ENCODE data around the gene ASB15.

DNA sequence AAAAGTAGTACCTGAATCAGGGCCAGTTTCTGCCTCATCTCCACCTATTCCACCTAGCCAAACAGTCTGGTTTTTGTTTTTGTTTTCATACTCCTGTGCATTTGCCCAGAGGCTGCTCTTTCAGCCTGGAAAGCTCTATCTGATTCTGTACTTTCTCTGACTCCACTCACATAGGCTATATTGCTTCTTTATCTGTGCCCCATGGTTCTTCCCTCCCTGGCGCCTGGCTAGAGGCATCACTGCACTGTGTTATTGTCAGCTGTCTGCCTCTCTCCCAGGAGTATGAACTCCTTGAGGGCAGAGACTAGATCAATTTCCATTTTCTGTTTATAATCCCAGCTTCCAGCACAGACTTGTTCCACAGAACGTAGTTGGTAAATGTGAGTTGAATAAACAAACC lies 49.0 kb downstream of the ASB15 start:
- TF ChIP-seq, protein P1, sequence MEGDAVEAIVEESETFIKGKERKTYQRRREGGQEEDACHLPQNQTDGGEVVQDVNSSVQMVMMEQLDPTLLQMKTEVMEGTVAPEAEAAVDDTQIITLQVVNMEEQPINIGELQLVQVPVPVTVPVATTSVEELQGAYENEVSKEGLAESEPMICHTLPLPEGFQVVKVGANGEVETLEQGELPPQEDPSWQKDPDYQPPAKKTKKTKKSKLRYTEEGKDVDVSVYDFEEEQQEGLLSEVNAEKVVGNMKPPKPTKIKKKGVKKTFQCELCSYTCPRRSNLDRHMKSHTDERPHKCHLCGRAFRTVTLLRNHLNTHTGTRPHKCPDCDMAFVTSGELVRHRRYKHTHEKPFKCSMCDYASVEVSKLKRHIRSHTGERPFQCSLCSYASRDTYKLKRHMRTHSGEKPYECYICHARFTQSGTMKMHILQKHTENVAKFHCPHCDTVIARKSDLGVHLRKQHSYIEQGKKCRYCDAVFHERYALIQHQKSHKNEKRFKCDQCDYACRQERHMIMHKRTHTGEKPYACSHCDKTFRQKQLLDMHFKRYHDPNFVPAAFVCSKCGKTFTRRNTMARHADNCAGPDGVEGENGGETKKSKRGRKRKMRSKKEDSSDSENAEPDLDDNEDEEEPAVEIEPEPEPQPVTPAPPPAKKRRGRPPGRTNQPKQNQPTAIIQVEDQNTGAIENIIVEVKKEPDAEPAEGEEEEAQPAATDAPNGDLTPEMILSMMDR (IDR thresholded peaks at IDR 0.05): no peak
- no peak for TF ChIP-seq POLR2A (IDR thresholded peaks at IDR 0.05)
